A549 (cell line): ENCODE results near the gene NTNG1.

Source experiments
- CEBPB ChIP-seq, 2 experiments: fragments of >200 bp in 1 of 2; sonication (Bioruptor Twin) in 1 of 2; formaldehyde crosslinking in 1 of 2; IDR thresholded peaks; 2 replicates each; pipeline ENCODE4 v1.6.1; 2012 to 2016
- EHMT2 ChIP-seq: fragments of 200-600 bp; sonication (generic); IDR thresholded peaks from 2 replicates; pipeline ENCODE4 v1.6.1; 2016; ENCODE audit warnings: antibody characterized with exemption, low read depth, mild to moderate bottlenecking, moderate library complexity
- EP300 ChIP-seq, 2 experiments: fragments of >200 bp; sonication (Bioruptor Twin); formaldehyde crosslinking; IDR thresholded peaks; 2 replicates in 1 of 2; 3 replicates in 1 of 2; pipeline ENCODE4 v1.6.1; 2016 to 2017
- KDM1A ChIP-seq: fragments of 200-600 bp; sonication (generic); IDR thresholded peaks from 2 replicates; pipeline ENCODE4 v1.6.1; 2016; ENCODE audit warnings: low read depth, mild to moderate bottlenecking
- KDM5A ChIP-seq: fragments of 200-600 bp; sonication (generic); IDR thresholded peaks from 2 replicates; pipeline ENCODE4 v1.6.1; 2016; ENCODE audit warnings: antibody characterized with exemption, mild to moderate bottlenecking
- MAX ChIP-seq: IDR thresholded peaks from 2 replicates; pipeline ENCODE4 v1.6.1; 2012
- PHF8 ChIP-seq: fragments of 200-600 bp; sonication (generic); IDR thresholded peaks from 2 replicates; pipeline ENCODE4 v1.6.1; 2016; ENCODE audit warnings: low read depth, mild to moderate bottlenecking, antibody characterized with exemption, moderate library complexity, borderline replicate concordance
- POLR2A ChIP-seq: IDR thresholded peaks from 2 replicates; pipeline ENCODE4 v1.6.1; 2012; ENCODE audit warnings: mild to moderate bottlenecking, low read length
- SREBF2 ChIP-seq: fragments of 450-650 bp; IDR thresholded peaks from 2 replicates; pipeline ENCODE4 v1.6.1; 2014; ENCODE audit warnings: mild to moderate bottlenecking, moderate library complexity
- TF ChIP-seq, protein P1 (sequence below): fragments of >200 bp; sonication (Bioruptor Twin); formaldehyde crosslinking; IDR thresholded peaks from 3 replicates; pipeline ENCODE4 v1.5.1; 2016
- TF ChIP-seq, protein P2 (sequence below): fragments of >200 bp; sonication (Bioruptor Twin); formaldehyde crosslinking; IDR thresholded peaks from 3 replicates; pipeline ENCODE4 v1.6.1; 2016

GRCh38 chr1:107267489-107267888 lies 126.7 kb downstream of the NTNG1 start:
- TF ChIP-seq, protein P1, sequence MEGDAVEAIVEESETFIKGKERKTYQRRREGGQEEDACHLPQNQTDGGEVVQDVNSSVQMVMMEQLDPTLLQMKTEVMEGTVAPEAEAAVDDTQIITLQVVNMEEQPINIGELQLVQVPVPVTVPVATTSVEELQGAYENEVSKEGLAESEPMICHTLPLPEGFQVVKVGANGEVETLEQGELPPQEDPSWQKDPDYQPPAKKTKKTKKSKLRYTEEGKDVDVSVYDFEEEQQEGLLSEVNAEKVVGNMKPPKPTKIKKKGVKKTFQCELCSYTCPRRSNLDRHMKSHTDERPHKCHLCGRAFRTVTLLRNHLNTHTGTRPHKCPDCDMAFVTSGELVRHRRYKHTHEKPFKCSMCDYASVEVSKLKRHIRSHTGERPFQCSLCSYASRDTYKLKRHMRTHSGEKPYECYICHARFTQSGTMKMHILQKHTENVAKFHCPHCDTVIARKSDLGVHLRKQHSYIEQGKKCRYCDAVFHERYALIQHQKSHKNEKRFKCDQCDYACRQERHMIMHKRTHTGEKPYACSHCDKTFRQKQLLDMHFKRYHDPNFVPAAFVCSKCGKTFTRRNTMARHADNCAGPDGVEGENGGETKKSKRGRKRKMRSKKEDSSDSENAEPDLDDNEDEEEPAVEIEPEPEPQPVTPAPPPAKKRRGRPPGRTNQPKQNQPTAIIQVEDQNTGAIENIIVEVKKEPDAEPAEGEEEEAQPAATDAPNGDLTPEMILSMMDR, result no peak
- TF ChIP-seq EP300 (IDR thresholded peaks at IDR 0.05) (no peak), POLR2A (no peak), CEBPB (IDR thresholded peaks at IDR 0.05) (no peak), SREBF2 (no peak), PHF8 (no peak), KDM1A (no peak), MAX (no peak), EHMT2 (no peak), KDM5A (no peak)
- TF ChIP-seq, protein P2, sequence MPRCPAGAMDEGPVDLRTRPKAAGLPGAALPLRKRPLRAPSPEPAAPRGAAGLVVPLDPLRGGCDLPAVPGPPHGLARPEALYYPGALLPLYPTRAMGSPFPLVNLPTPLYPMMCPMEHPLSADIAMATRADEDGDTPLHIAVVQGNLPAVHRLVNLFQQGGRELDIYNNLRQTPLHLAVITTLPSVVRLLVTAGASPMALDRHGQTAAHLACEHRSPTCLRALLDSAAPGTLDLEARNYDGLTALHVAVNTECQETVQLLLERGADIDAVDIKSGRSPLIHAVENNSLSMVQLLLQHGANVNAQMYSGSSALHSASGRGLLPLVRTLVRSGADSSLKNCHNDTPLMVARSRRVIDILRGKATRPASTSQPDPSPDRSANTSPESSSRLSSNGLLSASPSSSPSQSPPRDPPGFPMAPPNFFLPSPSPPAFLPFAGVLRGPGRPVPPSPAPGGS, result no peak
